Vagina (tissue), 2 donors: ENCODE data around the gene LIFR.

Source experiments
- CTCF ChIP-seq, 3 experiments: fragments of 450-650 bp in 2 of 3; fragments of 200-600 bp in 1 of 3; sonication (generic) in 1 of 3; IDR thresholded peaks; one replicate each; pipeline ENCODE4 v1.5.1; 2017 to 2019; ENCODE audit warnings: antibody characterized with exemption in 3 of 3, mild to moderate bottlenecking in 2 of 3, moderate library complexity in 2 of 3
- POLR2A ChIP-seq, 2 donors: fragments of 450-650 bp; IDR thresholded peaks; one replicate each; pipeline ENCODE4 v1.6.1; 2017; ENCODE audit warnings: antibody characterized with exemption in 2 of 2, mild to moderate bottlenecking in 2 of 2, moderate library complexity in 2 of 2
- POLR2AphosphoS5 ChIP-seq, 2 donors: sonication (generic); formaldehyde crosslinking; IDR thresholded peaks; one replicate each; pipeline ENCODE4 v1.9.0; 2017; ENCODE audit warnings: antibody characterized with exemption in 2 of 2, mild to moderate bottlenecking in 2 of 2, low read depth in 1 of 2; ENCODE audit not compliant: insufficient read depth in 1 of 2

- no peak for TF ChIP-seq CTCF (IDR thresholded peaks at IDR 0.05)
- TF ChIP-seq POLR2A (IDR thresholded peaks at IDR 0.05) = no peak
- peak in 1 of 2 donors; percentile 27 for TF ChIP-seq POLR2AphosphoS5 (IDR thresholded peaks at IDR 0.05; ENCODE audit: insufficient read depth in 1 of 2, low read depth in 1 of 2)
These were observed 88.9 kb downstream of the LIFR start for GRCh38 chr5:38467353-38468040.
